AG10803 (cell line): Measurements from ENCODE around the gene FBXL17.

Experiments
- DNase-seq: peaks from one replicate; pipeline ENCODE4 v3.0.0; 2010; ENCODE audit warnings: low read depth
- H3K4me3 ChIP-seq: 2 replicates; pipeline ENCODE4 v1.5.1; 2011; ENCODE audit warnings: mild to moderate bottlenecking, low read length, control low read depth
- TF ChIP-seq, protein P1 (sequence below): conservative IDR thresholded peaks from 2 replicates; pipeline ENCODE4 v1.5.1; 2011; ENCODE audit warnings: mild to moderate bottlenecking, low read length, control low read depth, inconsistent platforms

FBXL17 gene

DNA sequence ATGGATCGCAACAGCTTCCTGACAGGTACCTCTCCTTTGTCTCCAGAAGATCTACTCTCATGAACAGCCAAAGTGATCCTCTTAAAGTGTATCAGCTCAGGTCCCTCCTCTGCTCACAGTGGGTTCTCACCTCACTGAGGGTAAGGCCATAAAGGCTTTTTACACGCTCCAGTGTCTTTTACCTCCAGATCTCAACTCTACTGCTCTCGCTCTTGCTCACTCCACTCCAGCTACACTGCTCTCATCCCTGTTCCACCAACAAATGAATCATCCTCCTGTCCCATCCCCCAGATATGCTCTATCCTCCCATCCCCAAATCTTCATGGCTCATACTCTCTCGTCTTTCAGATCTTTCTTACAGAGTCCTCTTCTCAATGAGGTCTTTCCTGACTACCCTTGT lies 462.5 kb downstream of the FBXL17 start:
- H3K4me3 ChIP-seq: no peak overlapping the region
- DNase-seq: no peak
- TF ChIP-seq, protein P1, sequence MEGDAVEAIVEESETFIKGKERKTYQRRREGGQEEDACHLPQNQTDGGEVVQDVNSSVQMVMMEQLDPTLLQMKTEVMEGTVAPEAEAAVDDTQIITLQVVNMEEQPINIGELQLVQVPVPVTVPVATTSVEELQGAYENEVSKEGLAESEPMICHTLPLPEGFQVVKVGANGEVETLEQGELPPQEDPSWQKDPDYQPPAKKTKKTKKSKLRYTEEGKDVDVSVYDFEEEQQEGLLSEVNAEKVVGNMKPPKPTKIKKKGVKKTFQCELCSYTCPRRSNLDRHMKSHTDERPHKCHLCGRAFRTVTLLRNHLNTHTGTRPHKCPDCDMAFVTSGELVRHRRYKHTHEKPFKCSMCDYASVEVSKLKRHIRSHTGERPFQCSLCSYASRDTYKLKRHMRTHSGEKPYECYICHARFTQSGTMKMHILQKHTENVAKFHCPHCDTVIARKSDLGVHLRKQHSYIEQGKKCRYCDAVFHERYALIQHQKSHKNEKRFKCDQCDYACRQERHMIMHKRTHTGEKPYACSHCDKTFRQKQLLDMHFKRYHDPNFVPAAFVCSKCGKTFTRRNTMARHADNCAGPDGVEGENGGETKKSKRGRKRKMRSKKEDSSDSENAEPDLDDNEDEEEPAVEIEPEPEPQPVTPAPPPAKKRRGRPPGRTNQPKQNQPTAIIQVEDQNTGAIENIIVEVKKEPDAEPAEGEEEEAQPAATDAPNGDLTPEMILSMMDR: no peak

DNA sequence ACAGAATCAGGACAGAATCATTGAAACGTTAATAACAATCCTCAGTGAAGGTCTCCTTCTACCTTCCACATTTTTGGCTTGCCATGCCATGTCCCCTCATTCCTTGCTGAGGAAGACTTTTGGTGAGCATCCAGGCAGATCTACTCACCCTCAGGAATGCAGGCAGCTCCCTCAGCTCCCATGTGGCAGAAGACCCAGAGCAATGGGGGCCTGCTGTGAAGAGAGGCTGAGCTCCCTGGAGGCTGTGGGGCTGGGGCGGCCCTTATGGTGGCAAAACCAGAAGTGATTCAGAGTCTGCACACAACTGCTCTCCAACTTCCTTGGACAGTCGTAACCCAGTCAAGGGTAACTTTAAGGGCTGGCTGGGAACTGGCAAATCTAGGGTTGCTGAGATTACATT lies 463.9 kb downstream of the FBXL17 start:
- TF ChIP-seq, protein P1: no peak
- no peak overlapping the region for H3K4me3 ChIP-seq
- DNase-seq: peak; percentile 52

DNA sequence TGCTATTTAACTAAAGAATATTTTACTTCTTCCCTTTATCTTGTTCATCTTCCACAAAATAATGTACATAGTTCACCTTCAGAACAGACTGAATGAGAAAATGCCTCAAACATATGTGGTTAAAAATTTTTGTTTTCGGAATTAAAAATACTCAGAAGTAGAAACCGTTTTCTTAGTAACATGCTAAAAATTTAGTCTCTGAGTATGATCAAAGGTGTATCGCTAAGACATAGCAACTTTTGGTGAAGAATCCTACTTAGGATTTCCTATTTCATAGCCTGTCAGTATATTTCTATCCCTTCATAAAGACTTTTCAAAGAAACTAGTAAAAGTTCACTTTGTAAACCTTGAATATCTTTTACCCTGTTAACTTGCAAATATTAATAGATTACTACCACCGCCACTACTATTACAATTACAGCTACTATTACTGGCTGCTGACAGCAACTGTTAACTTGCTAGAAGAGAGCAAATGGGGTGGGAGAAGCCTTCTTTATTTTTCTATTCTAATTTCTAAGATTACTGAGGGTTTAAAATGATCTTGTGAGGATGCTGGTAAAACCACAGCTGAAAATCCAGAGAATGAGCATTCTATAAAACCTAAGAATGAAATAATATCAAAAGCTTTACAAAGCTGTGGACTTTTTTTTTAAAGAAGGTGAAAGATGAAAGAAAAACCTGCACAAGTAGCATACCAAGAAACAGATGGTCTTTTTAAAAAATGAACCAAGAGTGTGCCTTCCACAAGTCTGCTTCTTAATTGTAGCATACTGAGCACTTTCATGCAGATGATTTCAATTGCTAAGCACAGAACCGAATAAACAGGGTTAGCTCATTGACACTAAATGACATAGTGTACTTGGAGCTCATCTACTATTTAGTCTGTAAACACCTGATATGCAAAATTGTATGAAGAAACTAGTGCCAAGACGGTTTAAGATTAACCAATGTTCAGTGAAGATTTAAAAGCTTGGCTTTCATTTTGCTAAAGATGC lies 464.9 kb downstream of the FBXL17 start:
- no peak overlapping the region for H3K4me3 ChIP-seq
- TF ChIP-seq, protein P1: no peak
- no peak for DNase-seq

DNA sequence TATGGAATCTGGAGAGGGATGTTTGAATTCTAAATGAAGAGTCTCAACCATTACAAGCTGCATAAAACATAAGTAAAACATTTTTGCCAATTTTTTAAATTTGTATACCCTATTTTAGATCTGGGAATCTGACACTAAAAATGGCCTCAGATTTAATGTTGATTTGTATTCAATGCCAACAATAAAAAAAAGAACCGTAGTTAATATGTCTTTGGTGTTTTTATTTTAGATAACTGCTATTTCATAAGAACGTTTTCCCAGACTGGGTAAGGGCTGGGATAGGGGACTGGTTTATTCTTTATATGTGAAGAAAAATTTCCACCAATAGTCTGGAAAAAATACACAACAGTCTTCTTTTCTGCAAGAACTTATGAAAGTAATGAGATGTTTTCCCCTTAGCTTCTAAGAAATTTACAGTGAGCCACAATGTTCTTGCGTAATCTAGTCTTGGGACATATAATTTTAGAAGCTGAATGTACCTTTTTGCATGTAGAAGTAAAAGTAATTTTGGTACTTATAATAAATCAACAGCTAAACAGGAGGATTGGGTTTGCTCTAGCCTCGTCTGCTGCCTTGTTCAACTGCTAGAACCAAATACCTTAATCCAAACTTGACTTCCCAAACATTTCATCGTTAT lies 466.6 kb downstream of the FBXL17 start:
- DNase-seq: peak; percentile 38
- no peak overlapping the region for H3K4me3 ChIP-seq
- TF ChIP-seq, protein P1: no peak

DNA sequence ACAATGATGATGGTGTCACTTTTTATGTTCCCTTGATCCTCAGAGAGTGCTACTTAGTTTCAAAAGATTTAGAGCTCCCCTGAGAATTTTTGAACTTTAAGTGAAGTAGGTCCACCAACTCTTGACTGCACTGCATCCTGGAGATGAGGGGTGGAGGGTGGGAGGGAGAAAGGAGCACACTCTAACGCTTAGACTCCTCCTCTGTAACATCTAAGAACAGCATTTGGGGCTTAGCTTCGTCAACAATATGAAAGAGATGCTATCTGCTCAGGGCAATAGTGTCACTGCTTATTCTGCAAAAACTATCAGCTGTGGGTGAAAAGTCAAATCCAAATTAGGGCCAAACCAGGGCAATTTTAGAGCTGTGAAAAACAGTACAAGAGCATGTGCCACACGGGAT lies 468.4 kb downstream of the FBXL17 start:
- no peak for DNase-seq
- TF ChIP-seq, protein P1: no peak
- no peak overlapping the region for H3K4me3 ChIP-seq

DNA sequence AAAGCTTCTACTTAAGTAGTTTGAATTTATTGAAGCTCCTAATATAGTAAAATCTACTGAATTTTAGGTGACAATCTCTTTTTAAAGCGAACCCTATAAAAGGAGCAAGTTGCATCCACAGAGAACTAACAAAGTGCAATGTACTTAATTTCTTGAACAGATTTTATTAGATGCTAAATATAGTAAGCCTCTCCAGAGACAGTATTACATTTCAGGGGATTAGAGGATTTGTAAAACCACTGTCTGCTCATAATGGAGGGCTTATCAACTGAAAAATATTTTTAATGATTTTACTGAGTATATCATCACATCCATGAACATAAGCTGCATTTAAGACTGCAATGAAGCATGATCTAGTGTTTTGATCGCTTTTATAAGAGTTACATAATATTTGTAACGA lies 481.2 kb downstream of the FBXL17 start:
- no peak overlapping the region for H3K4me3 ChIP-seq
- no peak for DNase-seq
- TF ChIP-seq, protein P1: no peak
